Neural progenitor cell (in vitro differentiated cells): ENCODE data around the gene PUM1. TPM values are rescaled to one million over a fixed set of nuclear protein-coding genes. Genes with fewer than 3 reads are reported as not detected.

Source experiments
- DNase-seq: peaks from one replicate; pipeline ENCODE4 v3.0.0-alpha.2; 2016; ENCODE audit warnings: low spot score
- H2AFZ ChIP-seq: fragments of 200-600 bp; sonication (generic); replicated peaks from 2 replicates; pipeline ENCODE4 v1.6.1; 2016; ENCODE audit warnings: antibody characterized with exemption
- H3F3A ChIP-seq: fragments of 200-600 bp; sonication (generic); 2 replicates; pipeline ENCODE4 v1.6.1; 2016; ENCODE audit warnings: antibody characterized with exemption, low read depth
- H3K27ac ChIP-seq: fragments of 200-600 bp; sonication (generic); 2 replicates; pipeline ENCODE4 v1.5.1; 2016; ENCODE audit warnings: mild to moderate bottlenecking
- H3K27me3 ChIP-seq: fragments of 200-600 bp; sonication (generic); 2 replicates; pipeline ENCODE4 v1.6.1; 2016; ENCODE audit warnings: mild to moderate bottlenecking, moderate library complexity
- H3K36me3 ChIP-seq: fragments of 200-600 bp; sonication (generic); 2 replicates; pipeline ENCODE4 v1.5.1; 2016
- H3K4me1 ChIP-seq: fragments of 200-600 bp; sonication (generic); 2 replicates; pipeline ENCODE4 v1.6.1; 2016; ENCODE audit warnings: mixed run types
- H3K4me2 ChIP-seq: fragments of 200-600 bp; sonication (generic); 2 replicates; pipeline ENCODE4 v1.6.1; 2016
- H3K4me3 ChIP-seq: fragments of 200-600 bp; sonication (generic); 2 replicates; pipeline ENCODE4 v1.5.1; 2016
- H3K79me2 ChIP-seq: fragments of 200-600 bp; sonication (generic); 2 replicates; pipeline ENCODE4 v1.6.1; 2016; ENCODE audit warnings: low read depth
- H3K9ac ChIP-seq: fragments of 200-600 bp; sonication (generic); 2 replicates; pipeline ENCODE4 v1.6.1; 2016
- H3K9me3 ChIP-seq: fragments of 200-600 bp; sonication (generic); 2 replicates; pipeline ENCODE4 v1.5.1; 2016; ENCODE audit warnings: low read depth
- H4K20me1 ChIP-seq: fragments of 200-600 bp; sonication (generic); 2 replicates; pipeline ENCODE4 v1.6.1; 2016; ENCODE audit warnings: low read depth
- H3K27ac Mint-ChIP-seq: 3 replicates; pipeline ENCODE4 v1.8.0; 2021; ENCODE audit warnings: mixed read lengths
- H3K27me3 Mint-ChIP-seq: 2 replicates; pipeline ENCODE4 v1.8.0; 2022; ENCODE audit warnings: low read depth, mild to moderate bottlenecking, inconsistent platforms, moderate library complexity, mixed read lengths; ENCODE audit not compliant: insufficient read depth
- H3K36me3 Mint-ChIP-seq: 3 replicates; pipeline ENCODE4 v1.8.0; 2021; ENCODE audit warnings: mixed read lengths
- H3K4me1 Mint-ChIP-seq: 3 replicates; pipeline ENCODE4 v1.8.0; 2021; ENCODE audit warnings: mixed read lengths
- H3K4me3 Mint-ChIP-seq: 3 replicates; pipeline ENCODE4 v1.8.0; 2021; ENCODE audit warnings: mild to moderate bottlenecking, moderate library complexity, mixed read lengths
- H3K9me3 Mint-ChIP-seq: 3 replicates; pipeline ENCODE4 v1.8.0; 2020; ENCODE audit warnings: mixed read lengths
- CTCF ChIP-seq: fragments of 200-600 bp; sonication (generic); IDR thresholded peaks from 2 replicates; pipeline ENCODE4 v1.5.1; 2017; ENCODE audit warnings: antibody characterized with exemption, mild to moderate bottlenecking
- EZH2 ChIP-seq: fragments of 200-600 bp; sonication (generic); IDR thresholded peaks from 2 replicates; pipeline ENCODE4 v1.6.1; 2017; ENCODE audit warnings: antibody characterized with exemption, mild to moderate bottlenecking, moderate library complexity
- EZH2phosphoT487 ChIP-seq: fragments of 200-600 bp; sonication (generic); IDR thresholded peaks from 2 replicates; pipeline ENCODE4 v1.6.1; 2017; ENCODE audit warnings: antibody characterized with exemption
- total RNA-seq: library from RNA; depleted of rRNA; stranded (reverse); fragments of >200 nt; gene quantifications from 2 replicates; pipeline ENCODE4 v1.2.3, GENCODE V29; 2015; ENCODE audit warnings: low replicate concordance

The PUM1 gene
- total RNA-seq, 1 donor from 2014 or later: 130 TPM

DNA sequence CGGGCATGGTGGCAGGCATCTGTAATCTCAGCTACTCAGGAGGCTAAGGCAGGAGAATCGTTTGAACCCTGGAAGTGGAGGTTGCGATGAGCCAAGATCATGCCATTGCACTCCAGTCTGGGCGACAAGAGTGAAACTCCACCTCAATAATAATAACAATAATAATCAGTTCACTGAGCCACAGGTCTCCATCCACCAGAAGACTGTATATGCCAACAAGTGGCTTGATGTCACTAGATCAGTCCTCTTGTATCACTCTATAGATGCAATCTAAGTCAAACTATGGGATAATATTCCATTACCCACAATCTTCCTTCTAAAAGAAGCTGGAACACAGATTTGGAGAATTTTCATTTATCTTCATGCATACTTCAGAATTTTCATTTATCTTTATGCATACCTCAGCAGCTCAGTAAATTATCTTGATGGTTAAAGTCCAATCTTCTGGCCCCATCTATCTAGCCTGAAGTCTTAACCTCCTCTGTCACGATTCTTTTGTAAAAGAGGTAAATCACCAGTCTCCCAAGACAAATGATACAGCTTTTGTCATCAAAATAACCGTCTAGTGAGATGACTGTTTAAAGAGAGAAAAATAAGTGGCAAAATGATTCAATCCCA, 61.8 kb downstream of the PUM1 start:
- no peak overlapping the region for H3K27ac ChIP-seq
- no peak overlapping the region for H3K27ac Mint-ChIP-seq
- H3K36me3 Mint-ChIP-seq: peaks cover 33% of the 10 kb centered on the region

GRCh38 chr1:31000301-31000700, 65.2 kb downstream of the PUM1 start:
- TF ChIP-seq EZH2phosphoT487 (no peak), EZH2 (no peak), CTCF (no peak)
- Histone ChIP-seq H3K9me3 (no peaks in the 10 kb centered on the region), H3F3A (peaks cover 24% of the 10 kb centered on the region), H2AFZ (no peak overlapping the region), H3K4me3 (no peak overlapping the region), H3K79me2 (peaks cover 100% of the 10 kb centered on the region), H3K27me3 (no peaks in the 10 kb centered on the region), H3K27ac (no peak overlapping the region), H4K20me1 (peaks cover 100% of the 10 kb centered on the region), H3K4me1 (no peaks in the 10 kb centered on the region), H3K9ac (no peak overlapping the region), H3K36me3 (peaks cover 8% of the 10 kb centered on the region), H3K4me2 (no peak overlapping the region)
- Mint-ChIP-seq H3K4me1 (no peaks in the 10 kb centered on the region), H3K27ac (no peak overlapping the region), H3K36me3 (peaks cover 32% of the 10 kb centered on the region), H3K9me3 (no peaks in the 10 kb centered on the region), H3K4me3 (no peak overlapping the region), H3K27me3 (peaks cover 3% of the 10 kb centered on the region)
- no peak for DNase-seq

More for the DNA sequence above, 61.8 kb downstream of the PUM1 start:
- Histone ChIP-seq H3K9ac (no peak overlapping the region), H3F3A (peaks cover 9% of the 10 kb centered on the region), H3K36me3 (peaks cover 13% of the 10 kb centered on the region), H4K20me1 (peaks cover 100% of the 10 kb centered on the region), H2AFZ (no peak overlapping the region), H3K79me2 (peaks cover 100% of the 10 kb centered on the region), H3K27me3 (no peaks in the 10 kb centered on the region), H3K4me1 (no peaks in the 10 kb centered on the region), H3K4me3 (no peak overlapping the region), H3K4me2 (no peak overlapping the region), H3K9me3 (no peaks in the 10 kb centered on the region)
- no peaks in the 10 kb centered on the region for H3K9me3 Mint-ChIP-seq
- no peak overlapping the region for H3K4me3 Mint-ChIP-seq
- no peak for DNase-seq
- no peaks in the 10 kb centered on the region for H3K27me3 Mint-ChIP-seq
- H3K4me1 Mint-ChIP-seq: peaks cover 3% of the 10 kb centered on the region
- TF ChIP-seq EZH2 (no peak), EZH2phosphoT487 (no peak), CTCF (no peak)

DNA sequence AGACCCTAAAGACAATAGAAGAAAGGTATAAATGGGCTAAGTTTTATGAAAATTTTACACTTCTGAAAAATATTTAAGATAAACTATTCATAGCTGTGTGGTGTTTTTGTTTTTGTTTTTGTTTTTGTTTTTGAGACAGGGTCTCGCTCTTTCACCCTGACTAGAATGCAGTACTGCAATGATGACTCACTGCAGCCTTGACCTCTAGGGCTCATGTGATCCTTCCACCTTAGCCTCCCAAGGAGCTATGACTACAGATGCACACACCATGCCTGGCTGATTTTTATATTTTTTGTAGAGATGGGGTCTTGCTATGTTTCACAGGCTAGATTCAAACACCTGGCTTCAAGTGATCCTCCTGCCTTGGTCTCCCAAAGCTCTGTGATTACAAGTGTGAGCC, 66.6 kb downstream of the PUM1 start:
- Histone ChIP-seq H3K36me3 (no peaks in the 10 kb centered on the region), H3K9ac (no peak overlapping the region), H3K4me1 (no peaks in the 10 kb centered on the region), H3K4me3 (no peak overlapping the region), H3K79me2 (peaks cover 100% of the 10 kb centered on the region), H2AFZ (no peak overlapping the region), H3K9me3 (no peaks in the 10 kb centered on the region), H3K27ac (no peak overlapping the region), H3K4me2 (no peak overlapping the region), H4K20me1 (peaks cover 100% of the 10 kb centered on the region), H3K27me3 (no peaks in the 10 kb centered on the region), H3F3A (peaks cover 19% of the 10 kb centered on the region)
- Mint-ChIP-seq H3K4me1 (no peaks in the 10 kb centered on the region), H3K4me3 (no peak overlapping the region), H3K27ac (peak overlapping the region; percentile 38), H3K36me3 (peaks cover 29% of the 10 kb centered on the region), H3K27me3 (peaks cover 3% of the 10 kb centered on the region), H3K9me3 (no peaks in the 10 kb centered on the region)
- no peak for DNase-seq
- no peak for TF ChIP-seq CTCF
- no peak for TF ChIP-seq EZH2phosphoT487
- no peak for TF ChIP-seq EZH2
